K562 (cell line): ENCODE data around the gene FXR1. TPM values are rescaled to one million over a fixed set of nuclear protein-coding genes. Genes with fewer than 3 reads are reported as not detected.

Experiments used
- CTCFL ChIP-seq: IDR thresholded peaks from 2 replicates; pipeline ENCODE4 v1.6.1; 2011; ENCODE audit warnings: borderline replicate concordance, low read depth, mild to moderate bottlenecking, moderate library complexity, low read length; ENCODE audit not compliant: insufficient read depth, poor library complexity, severe bottlenecking
- E2F3 ChIP-seq: fragments of 250-450 bp; sonication (Bioruptor Pico); IDR thresholded peaks from 2 replicates; pipeline ENCODE4 v1.4.0; 2020; ENCODE audit warnings: mild to moderate bottlenecking
- ELF1 ChIP-seq: fragments of 200-800 bp; sonication (Bioruptor generic); IDR thresholded peaks from 2 replicates; pipeline ENCODE4 v1.6.1; 2016; ENCODE audit warnings: missing genetic modification characterization, missing compliant biosample characterization
- ESRRA ChIP-seq: fragments of 450-650 bp; IDR thresholded peaks from 2 replicates; pipeline ENCODE4 v1.6.1; 2014; ENCODE audit warnings: low read depth, mild to moderate bottlenecking, moderate library complexity, borderline replicate concordance
- HDAC1 ChIP-seq, 2 experiments: fragments of 450-650 bp; IDR thresholded peaks; 2 replicates each; pipeline ENCODE4 v1.6.1; 2016 to 2017; ENCODE audit warnings: inconsistent platforms in 1 of 2, mild to moderate bottlenecking in 1 of 2, moderate library complexity in 1 of 2
- KHSRP ChIP-seq: fragments of 450-650 bp; IDR thresholded peaks from 2 replicates; pipeline ENCODE4 v1.6.1; 2017
- PML ChIP-seq: IDR thresholded peaks from 2 replicates; pipeline ENCODE4 v1.6.1; 2012; ENCODE audit warnings: low read length, inconsistent platforms
- POLR2A ChIP-seq: fragments of 450-650 bp; conservative IDR thresholded peaks from 2 replicates; pipeline ENCODE4 v1.6.1; 2016
- PRDM10 ChIP-seq: fragments of 450-650 bp; IDR thresholded peaks from 2 replicates; pipeline ENCODE4 v1.6.1; 2018; ENCODE audit not compliant: partially characterized antibody
- SMARCA5 ChIP-seq: fragments of 450-650 bp; IDR thresholded peaks from 2 replicates; pipeline ENCODE4 v1.6.1; 2016
- SMARCE1 ChIP-seq: fragments of 450-650 bp; IDR thresholded peaks from 2 replicates; pipeline ENCODE4 v1.7.1; 2016; ENCODE audit warnings: mild to moderate bottlenecking
- TBP ChIP-seq: optimal IDR thresholded peaks from 2 replicates; pipeline ENCODE3; 2011; ENCODE audit warnings: low read depth, low read length, improper control_type of control experiment
- TEAD2 ChIP-seq: fragments of 450-650 bp; IDR thresholded peaks from 2 replicates; pipeline ENCODE4 v1.6.1; 2016; ENCODE audit warnings: missing genetic modification characterization, control low read depth, missing compliant biosample characterization
- ZBTB11 ChIP-seq, 3 experiments: fragments of 200-800 bp in 1 of 3; fragments of 250-450 bp in 1 of 3; fragments of 450-650 bp in 1 of 3; sonication (Bioruptor Pico) in 1 of 3; sonication (Bioruptor generic) in 1 of 3; formaldehyde crosslinking in 1 of 3; IDR thresholded peaks; 2 replicates each; pipeline versions ENCODE4 v1.6.1 to v1.8.0; 2016 to 2022; ENCODE audit warnings: mild to moderate bottlenecking in 2 of 3, missing genetic modification characterization in 2 of 3, missing compliant biosample characterization in 1 of 3, moderate library complexity in 1 of 3
- polyA plus RNA-seq, 8 experiments: library from polyadenylated mRNA; depleted of rRNA in 4 of 8; stranded (reverse) in 5 of 8; unstranded in 3 of 8; fragments of >200 nt; fragmentation: Nextera tagmentation in 2 of 8; fragmentation: Illumina TruSeq in 1 of 8; extraction: Ambion mirVana in 2 of 8; extraction: Trizol in 1 of 8; gene quantifications; 2 replicates each; pipeline versions ENCODE4 v1.2.1 to v1.2.3, GENCODE V29; 2011 to 2014; ENCODE audit warnings: inconsistent platforms in 1 of 8, missing spikeins in 1 of 8
- total RNA-seq, 7 experiments: library from RNA; depleted of rRNA in 6 of 7; stranded (reverse); fragments of >200 nt in 6 of 7; fragmentation: Illumina TruSeq in 2 of 7; extraction: Trizol in 2 of 7; gene quantifications; 2 replicates each; pipeline versions ENCODE4 v1.2.1 to v1.2.3, GENCODE V29; 2011 to 2021; ENCODE audit warnings: low replicate concordance in 1 of 7
- TF ChIP-seq, protein P1 (sequence below): fragments of 450-650 bp; IDR thresholded peaks from 2 replicates; pipeline ENCODE4 v1.7.1; 2018; ENCODE audit warnings: mild to moderate bottlenecking, low read depth; ENCODE audit not compliant: partially characterized antibody

FXR1 gene
- total and polyA plus RNA-seq, 9 of the 15 experiments (the other 6 are each of a cell fraction or from before 2014, with no cell fraction given) = 59.4 to 177 (median 136) TPM

DNA sequence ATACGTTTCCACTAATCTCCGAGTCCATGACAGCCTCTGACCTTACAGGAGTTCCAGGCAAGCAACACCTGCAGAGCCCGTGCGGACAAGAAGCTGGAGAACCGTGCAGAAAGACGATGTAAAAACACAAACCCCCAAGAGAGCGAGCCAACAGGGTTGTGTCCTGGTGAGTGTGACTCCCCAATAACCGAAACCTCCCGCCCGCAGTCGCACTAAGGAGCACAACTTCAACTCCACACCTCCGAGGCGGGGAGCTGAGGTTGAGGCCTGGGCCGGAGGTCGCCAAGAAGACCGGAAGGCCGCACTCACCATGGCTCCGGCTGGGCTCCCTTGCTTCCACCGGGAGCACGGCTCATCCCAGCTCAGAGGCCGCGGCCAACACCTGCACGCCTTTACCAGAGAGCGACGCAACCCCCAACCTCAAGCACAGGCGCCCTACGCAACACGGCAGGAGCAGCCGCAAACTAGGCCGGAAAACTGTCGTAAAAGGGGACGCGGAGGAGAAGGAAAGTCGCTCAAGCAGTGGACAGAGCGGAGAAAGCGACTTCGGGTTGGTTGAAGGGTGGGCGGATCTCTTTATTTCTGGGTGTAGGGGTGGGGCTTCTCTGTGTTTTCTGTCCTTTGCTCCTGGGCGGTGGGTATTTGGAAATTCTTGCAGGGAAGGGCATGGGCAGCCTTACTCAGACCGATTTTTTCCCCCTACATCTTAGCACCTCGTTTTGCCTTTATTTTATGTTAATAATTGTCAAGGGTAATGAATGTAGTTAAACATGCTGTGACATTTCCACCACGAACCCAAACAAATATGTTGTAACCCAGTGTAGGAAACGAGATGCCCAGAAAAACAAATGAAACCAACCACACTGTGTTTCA is 77.1 kb downstream of the FXR1 start, which contains the start of gene DNAJC19 (continued):
- TF ChIP-seq PRDM10 (peak; percentile 89), E2F3 (CRISPR knock-in tag) (peak; percentile 58; the same call in 1 of the 2 replicates), KHSRP (no peak), SMARCE1 (no peak), SMARCA5 (no peak), ESRRA (peak; percentile 66), ELF1 (tag) (no peak), HDAC1 (IDR thresholded peaks at IDR 0.05) (peak in 1 of 2 experiments; percentile 80; a peak in 2 of 4 replicates), CTCFL (peak; percentile 15), PML (peak; percentile 77; the same call in 1 of the 2 replicates), TEAD2 (no peak), POLR2A (peak; percentile 93), ZBTB11 (CRISPR knock-in tag; IDR thresholded peaks at IDR 0.05) (peak in 2 of 3 experiments; percentile 61 to 67; a peak in 3 of 6 replicates), TBP (peak; percentile 78)
- TF ChIP-seq, protein P1, sequence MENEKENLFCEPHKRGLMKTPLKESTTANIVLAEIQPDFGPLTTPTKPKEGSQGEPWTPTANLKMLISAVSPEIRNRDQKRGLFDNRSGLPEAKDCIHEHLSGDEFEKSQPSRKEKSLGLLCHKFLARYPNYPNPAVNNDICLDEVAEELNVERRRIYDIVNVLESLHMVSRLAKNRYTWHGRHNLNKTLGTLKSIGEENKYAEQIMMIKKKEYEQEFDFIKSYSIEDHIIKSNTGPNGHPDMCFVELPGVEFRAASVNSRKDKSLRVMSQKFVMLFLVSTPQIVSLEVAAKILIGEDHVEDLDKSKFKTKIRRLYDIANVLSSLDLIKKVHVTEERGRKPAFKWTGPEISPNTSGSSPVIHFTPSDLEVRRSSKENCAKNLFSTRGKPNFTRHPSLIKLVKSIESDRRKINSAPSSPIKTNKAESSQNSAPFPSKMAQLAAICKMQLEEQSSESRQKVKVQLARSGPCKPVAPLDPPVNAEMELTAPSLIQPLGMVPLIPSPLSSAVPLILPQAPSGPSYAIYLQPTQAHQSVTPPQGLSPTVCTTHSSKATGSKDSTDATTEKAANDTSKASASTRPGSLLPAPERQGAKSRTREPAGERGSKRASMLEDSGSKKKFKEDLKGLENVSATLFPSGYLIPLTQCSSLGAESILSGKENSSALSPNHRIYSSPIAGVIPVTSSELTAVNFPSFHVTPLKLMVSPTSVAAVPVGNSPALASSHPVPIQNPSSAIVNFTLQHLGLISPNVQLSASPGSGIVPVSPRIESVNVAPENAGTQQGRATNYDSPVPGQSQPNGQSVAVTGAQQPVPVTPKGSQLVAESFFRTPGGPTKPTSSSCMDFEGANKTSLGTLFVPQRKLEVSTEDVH = peak; percentile 68
